Subcutaneous adipose tissue (tissue), 4 donors: Measurements from ENCODE around the gene SH3RF1. TPM values are rescaled to one million over a fixed set of nuclear protein-coding genes. Genes with fewer than 3 reads are reported as not detected.

Experiments
- CTCF ChIP-seq: fragments of 450-650 bp; IDR thresholded peaks from one replicate; pipeline ENCODE4 v1.5.1; 2016; ENCODE audit warnings: low read depth, mild to moderate bottlenecking, control low read depth, antibody characterized with exemption, moderate library complexity
- total RNA-seq, 4 donors: library from RNA; depleted of rRNA; stranded (reverse); fragments of >200 nt; gene quantifications; one replicate each; pipeline ENCODE4 v1.1.0, GENCODE V29; 2016

The SH3RF1 gene
- total RNA-seq, 4 donors from 2014 or later: 12.9 to 36.9 (median 20.8) TPM

- TF ChIP-seq CTCF: no peak
These were observed 96.5 kb downstream of the SH3RF1 start for GRCh38 chr4:169174247-169174646.

- TF ChIP-seq CTCF: no peak
These were observed 102.5 kb downstream of the SH3RF1 start for GRCh38 chr4:169167957-169168858.

- TF ChIP-seq CTCF: no peak
These were observed 105.9 kb downstream of the SH3RF1 start for GRCh38 chr4:169164669-169165415.

DNA sequence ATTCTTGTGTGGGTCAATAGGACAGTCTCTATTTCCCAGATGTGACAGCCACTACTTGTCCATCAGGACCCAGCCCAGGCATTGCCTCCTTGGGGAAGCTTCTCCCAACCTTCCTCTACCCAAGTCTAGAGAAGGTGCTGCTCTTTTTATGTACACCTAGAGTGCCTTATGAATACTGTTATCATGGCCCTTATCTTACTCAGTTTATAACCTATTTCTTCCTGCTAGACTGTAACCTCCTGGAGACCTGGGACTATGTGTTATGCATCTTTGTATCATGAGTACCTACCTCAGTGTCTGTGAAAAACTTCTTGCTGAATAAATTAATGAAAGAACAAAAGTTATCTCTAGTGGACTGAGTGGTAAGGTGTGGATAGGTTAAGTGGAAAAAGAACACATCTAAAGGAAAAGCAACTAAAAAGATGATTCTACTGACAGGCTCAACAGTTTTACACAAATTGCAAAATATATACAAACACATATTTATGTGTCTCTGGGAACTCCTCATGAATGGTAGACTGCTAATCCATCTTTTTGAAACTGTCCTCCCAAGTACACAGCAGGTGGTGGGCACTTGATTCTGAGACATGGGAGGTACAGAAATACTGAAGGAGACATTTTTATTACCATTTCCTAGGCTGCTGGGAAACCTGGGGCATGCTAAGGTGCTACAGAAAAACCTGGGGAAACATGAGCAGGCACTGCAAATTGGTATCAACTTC is 106.6 kb downstream of the SH3RF1 start:
- TF ChIP-seq CTCF: no peak

DNA sequence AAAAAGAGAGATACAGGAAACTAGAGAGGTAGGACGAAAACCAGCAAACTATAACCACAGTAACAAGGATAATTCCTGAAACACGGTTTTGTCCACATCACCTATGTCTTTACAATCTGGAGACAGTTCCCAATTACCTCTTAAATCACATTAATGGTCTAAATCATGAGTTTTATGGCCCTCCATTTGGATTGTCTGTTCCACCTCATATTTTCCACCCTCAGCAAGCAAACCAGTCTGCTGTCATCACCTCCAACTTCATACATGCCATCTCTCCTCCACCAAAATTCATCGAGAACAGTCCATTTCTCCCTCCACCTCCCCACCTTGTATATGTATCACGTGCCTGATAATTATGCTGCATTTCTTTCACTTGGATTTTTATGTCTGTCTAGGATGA is 107.3 kb downstream of the SH3RF1 start:
- no peak for TF ChIP-seq CTCF

DNA sequence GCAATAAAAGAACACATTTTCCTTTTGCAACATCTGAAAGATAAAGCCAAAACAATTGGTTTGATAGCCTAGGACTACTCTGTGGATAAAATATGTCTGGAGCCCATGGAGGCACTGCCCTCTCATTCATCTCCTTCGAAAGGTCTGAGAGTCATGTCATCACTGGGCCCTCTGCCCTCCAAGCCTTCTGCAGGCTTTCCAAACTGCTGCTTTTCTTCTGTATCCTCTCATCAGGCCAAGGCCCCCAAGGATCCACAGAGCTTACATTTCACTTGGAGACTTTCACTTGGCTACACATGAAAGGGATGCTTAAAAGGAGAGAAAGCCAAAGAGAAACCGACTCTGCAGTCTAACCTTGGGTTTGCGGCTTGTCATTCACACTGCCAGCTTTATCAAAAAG is 109.9 kb downstream of the SH3RF1 start:
- no peak for TF ChIP-seq CTCF

DNA sequence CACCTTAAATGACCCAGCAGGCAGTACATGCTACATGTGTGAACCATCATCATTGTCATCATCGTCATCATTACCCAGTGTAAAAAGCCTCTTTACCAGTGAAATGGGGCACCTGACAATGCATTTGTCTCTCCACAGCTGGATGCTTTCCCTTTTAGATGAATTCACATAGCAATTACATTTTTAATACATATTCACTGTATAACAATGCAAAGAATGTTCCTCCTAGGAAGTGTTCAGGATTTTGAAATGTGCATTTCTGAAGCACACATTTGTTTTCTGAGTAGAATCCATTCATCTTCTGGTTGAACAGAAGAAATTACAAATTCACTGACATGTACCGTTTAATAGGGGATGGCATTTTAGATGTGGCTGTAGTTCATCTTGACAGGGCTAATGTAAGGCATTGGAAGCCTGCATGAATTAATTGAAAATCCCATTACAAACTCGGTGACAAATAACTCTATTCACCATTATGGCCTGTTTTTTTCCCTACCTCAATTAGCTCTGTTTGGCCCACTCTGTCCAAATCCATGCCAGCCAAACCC is 111.1 kb downstream of the SH3RF1 start:
- no peak for TF ChIP-seq CTCF
